GM21529 (cell line): ENCODE results near the gene ADGRG6.

Experiments
- ATAC-seq: cut with Tn5 transposase; IDR thresholded peaks from one replicate; pipeline ENCODE4 v1.9.1; 2021; ENCODE audit not compliant: unreplicated experiment

Gene ADGRG6

GRCh38 chr6:142321451-142321850 lies 19.6 kb downstream of the ADGRG6 start:
- ATAC-seq = no peak

DNA sequence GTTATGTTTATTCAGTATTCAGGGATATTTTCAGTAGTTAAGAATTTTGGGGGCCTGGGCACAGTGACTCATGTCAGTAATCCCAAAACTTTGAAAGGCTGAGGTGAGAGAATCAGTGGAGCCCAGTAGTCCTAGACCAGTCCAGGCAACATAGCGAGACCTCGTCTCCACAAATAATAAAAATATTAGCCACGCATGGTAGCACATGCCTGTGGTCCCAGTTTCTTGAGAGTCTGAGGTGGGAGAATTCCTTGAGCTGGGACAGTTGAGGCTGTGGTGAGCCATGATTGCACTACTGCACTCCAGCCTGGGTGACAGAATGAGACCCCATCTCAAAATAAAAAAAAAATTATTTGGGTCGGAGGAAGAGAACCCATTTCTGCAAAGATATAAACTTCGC lies 20.3 kb downstream of the ADGRG6 start:
- ATAC-seq = no peak

GRCh38 chr6:142322504-142323198 lies 20.8 kb downstream of the ADGRG6 start:
- ATAC-seq = no peak

DNA sequence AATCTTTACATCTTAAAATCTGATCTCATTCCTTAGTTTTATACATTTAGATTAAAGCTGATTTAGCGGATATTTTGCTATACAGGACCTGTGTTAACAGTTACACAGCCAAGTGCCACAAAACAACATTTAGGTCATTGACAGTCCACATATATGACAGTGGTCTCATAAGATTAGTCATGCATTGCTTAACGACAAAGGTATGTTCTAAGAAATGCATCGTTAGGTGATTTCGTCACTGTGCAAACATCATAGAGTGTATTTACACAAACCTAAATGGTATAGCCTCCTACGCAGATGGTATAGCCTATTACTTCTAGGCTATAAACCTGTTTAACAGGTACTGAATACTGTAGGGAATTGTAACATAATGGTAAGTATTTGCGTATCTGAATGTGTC lies 21.6 kb downstream of the ADGRG6 start:
- ATAC-seq = no peak

GRCh38 chr6:142324111-142324510 lies 22.3 kb downstream of the ADGRG6 start:
- ATAC-seq = no peak

DNA sequence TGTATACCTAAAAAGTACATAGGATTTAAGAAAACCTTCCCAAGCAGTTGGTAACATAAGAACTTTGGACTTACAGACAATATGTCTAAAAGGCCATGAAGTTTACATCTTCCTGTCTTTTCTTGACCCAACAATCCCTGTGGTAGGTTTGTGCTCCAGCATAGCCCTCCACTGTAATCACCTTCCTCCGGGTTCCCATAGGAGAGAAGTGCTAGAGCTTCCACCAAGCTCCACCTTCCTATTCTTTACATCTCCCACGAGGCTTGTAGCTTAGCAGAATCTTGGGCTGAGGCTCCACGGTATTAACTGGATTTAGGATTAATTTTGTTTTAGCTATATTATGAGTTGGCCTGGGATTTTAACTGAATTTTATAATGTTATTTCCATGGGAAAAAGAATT lies 23.3 kb downstream of the ADGRG6 start:
- no peak for ATAC-seq

GRCh38 chr6:142326540-142326939 lies 24.7 kb downstream of the ADGRG6 start:
- no peak for ATAC-seq

GRCh38 chr6:142328070-142328469 lies 26.3 kb downstream of the ADGRG6 start:
- no peak for ATAC-seq

- ATAC-seq = no peak
These were observed 27.8 kb downstream of the ADGRG6 start for GRCh38 chr6:142329486-142330113.

DNA sequence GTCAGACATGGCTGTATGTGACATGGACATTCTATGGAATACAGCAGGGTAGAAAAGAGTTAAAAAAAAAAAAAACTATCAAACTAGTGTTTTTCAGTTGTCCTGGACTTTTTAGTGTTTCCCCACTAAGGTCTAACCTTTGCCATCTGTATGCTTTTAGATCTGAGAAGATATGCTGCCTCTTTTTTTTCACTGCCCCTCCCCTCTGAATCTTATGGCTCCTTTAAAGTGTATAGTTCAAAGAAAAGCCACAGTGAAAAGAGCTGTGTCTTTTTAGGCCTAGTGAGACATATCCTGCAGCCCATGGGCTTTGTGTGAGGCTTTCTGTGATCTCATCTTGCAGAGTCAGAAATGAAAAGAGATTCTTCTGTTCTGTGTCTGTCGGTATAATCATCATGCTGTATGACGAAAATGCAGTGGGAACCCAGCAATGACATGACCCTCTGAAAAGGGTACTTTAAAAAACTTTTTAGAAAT lies 29.3 kb downstream of the ADGRG6 start:
- ATAC-seq = no peak

DNA sequence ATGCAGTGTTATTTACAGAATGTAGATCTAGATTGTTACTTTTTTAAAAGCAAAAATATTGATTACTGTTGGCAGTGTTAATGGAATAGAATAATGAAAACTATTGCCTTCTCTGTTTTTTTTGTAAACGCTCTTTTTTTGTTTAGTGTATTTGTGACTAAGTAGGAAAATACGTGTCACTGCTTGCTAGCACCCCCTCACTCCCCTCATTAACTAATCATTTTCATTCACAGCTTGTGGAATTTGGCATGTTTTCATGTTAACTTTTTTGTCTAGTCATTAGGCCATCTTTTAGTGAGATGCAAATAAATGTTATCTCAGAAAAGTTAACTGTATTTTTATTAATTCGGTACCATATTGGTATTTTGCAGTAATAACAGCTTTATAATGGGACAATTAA lies 29.8 kb downstream of the ADGRG6 start:
- ATAC-seq = no peak

DNA sequence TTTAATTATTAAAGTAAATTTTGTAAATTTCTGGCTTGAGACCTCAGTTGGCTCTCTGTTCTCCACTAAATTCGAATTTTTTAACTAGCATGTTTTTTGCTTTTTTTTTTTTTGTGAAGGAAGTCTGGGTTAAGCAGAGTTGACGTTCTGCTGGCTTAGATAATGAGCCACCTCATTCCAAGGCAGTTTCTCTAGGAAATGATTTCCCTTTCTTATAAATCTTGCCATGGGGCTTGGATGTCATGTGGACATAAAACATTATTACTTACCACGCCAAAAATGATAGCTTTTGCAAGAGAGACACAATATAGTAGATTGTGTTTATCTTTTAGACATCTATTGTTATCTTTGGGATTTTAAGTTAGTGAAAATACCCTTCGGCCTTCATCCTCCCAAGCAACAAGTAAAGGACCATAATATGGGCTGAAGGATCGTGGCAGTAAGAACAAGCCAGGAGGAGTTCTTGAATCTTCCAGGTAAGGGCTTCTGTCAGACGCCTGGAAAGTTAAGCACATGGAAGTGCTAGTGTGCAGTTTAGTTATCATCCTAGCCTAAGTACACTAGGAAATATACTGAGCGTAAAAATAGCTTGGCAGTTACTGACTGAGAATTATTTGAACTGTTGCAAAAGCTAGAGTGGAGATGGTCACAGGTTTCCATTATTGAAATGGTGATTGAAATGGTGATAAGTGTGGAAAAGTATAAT lies 30.7 kb downstream of the ADGRG6 start:
- no peak for ATAC-seq

GRCh38 chr6:142333431-142333830 lies 31.6 kb downstream of the ADGRG6 start:
- ATAC-seq = no peak

- no peak for ATAC-seq
These were observed 32.5 kb downstream of the ADGRG6 start for GRCh38 chr6:142334294-142334693.

- ATAC-seq = no peak
These were observed 33.6 kb downstream of the ADGRG6 start for GRCh38 chr6:142335415-142335814.

GRCh38 chr6:142336183-142336582 lies 34.4 kb downstream of the ADGRG6 start:
- ATAC-seq = no peak

GRCh38 chr6:142336787-142337186 lies 35.0 kb downstream of the ADGRG6 start:
- ATAC-seq = no peak

DNA sequence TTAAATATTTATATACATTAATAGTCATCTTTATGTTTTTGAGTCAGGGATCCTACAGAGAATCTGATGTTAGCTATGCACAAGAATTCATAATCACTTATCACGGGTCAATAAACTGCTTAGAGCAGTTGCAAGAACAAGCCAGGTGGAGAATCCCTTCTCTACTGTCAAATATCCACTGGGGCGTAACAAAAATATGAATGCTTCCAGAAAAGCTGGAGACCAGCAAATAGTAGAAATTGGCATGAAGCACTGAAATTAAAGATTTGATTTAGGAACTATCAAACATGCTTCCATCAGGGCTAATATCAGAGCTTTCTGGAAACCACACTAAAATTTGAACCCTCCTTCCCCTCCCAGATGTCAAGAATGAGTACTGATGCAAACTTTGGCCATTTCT lies 37.3 kb downstream of the ADGRG6 start:
- ATAC-seq = no peak

GRCh38 chr6:142339968-142340658 lies 38.3 kb downstream of the ADGRG6 start:
- ATAC-seq = no peak

GRCh38 chr6:142341855-142342330 lies 40.1 kb downstream of the ADGRG6 start:
- no peak for ATAC-seq

DNA sequence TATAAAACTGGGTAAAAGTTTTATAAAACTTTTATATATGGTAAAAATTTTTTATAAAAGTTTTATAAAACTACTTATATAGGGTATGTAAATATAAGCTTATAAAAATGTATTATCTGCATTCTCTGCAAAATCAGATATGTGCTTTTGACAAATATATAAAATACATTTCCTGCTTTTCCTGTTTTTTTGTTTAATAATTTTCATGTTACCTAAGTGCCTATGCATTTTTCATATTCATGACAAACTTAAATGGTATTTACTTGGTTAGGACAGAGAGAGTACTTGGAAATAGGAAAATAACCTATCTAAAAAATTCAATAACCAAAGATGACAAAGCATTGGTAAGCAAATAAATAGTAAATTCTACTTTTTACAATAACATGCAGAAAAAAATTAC lies 41.2 kb downstream of the ADGRG6 start:
- ATAC-seq = no peak
